Transverse colon (tissue), 4 donors: ENCODE measurements around the gene KRT39. TPM values are rescaled to one million over a fixed set of nuclear protein-coding genes. Genes with fewer than 3 reads are reported as not detected.
A peak's percentile ranks its signal among the peaks of the same experiment; 100 is the strongest.

Source experiments
- DNase-seq: peaks from one replicate; pipeline ENCODE4 v3.0.0-alpha.2; 2019
- H3K27ac ChIP-seq, 4 donors: fragments of 200-600 bp; sonication (generic); 2 replicates each; pipeline ENCODE4 v1.5.1; 2016 to 2018; ENCODE audit warnings: inconsistent platforms in 4 of 4
- H3K27me3 ChIP-seq: fragments of 200-600 bp; sonication (generic); 2 replicates; pipeline ENCODE4 v1.5.1; 2017; ENCODE audit warnings: inconsistent platforms
- H3K36me3 ChIP-seq, 4 donors: fragments of 200-600 bp; sonication (generic); 2 replicates each; pipeline ENCODE4 v1.5.1; 2017 to 2019; ENCODE audit warnings: inconsistent platforms in 4 of 4
- H3K4me1 ChIP-seq, 4 donors: fragments of 200-600 bp; sonication (generic); 2 replicates each; pipeline ENCODE4 v1.5.1; 2017 to 2020; ENCODE audit warnings: inconsistent platforms in 4 of 4
- H3K4me3 ChIP-seq, 4 donors: fragments of 200-600 bp; sonication (generic); 1 replicate in 1 of 4; 2 replicates in 3 of 4; pipeline versions ENCODE4 v1.5.1 to v1.6.1; 2017 to 2019; ENCODE audit warnings: inconsistent platforms in 4 of 4
- H3K9me3 ChIP-seq, 2 donors: fragments of 200-600 bp; sonication (generic); 2 replicates each; pipeline ENCODE4 v1.5.1; 2017 to 2019; ENCODE audit warnings: inconsistent platforms in 2 of 2
- EP300 ChIP-seq: sonication (generic); formaldehyde crosslinking; IDR thresholded peaks from one replicate; pipeline ENCODE4 v1.6.1; 2017; ENCODE audit warnings: antibody characterized with exemption, low read depth
- POLR2A ChIP-seq: fragments of 450-650 bp; IDR thresholded peaks from one replicate; pipeline ENCODE4 v1.6.1; 2016; ENCODE audit warnings: antibody characterized with exemption, mild to moderate bottlenecking, moderate library complexity
- POLR2AphosphoS5 ChIP-seq, 3 donors: sonication (generic); formaldehyde crosslinking; IDR thresholded peaks; one replicate each; pipeline ENCODE4 v1.6.1; 2016; ENCODE audit warnings: antibody characterized with exemption in 3 of 3
- WGBS, 2 donors: methylation state at CpG; one replicate each; pipeline ENCODE4 v1.1.5; 2018; ENCODE audit warnings: low coverage in 1 of 2; 5-methylcytosine and 5-hydroxymethylcytosine counted together
- in situ Hi-C, 4 donors: fragments of 200-750 bp; cut with MboI; loops; one replicate each; pipeline versions ENCODE4 v1.15.0 to v1.15.1; 2017; ENCODE audit warnings: low sequenced_read_pairs in 3 of 4, low pct_ligation_motif_present in 1 of 4, low pct_unique_long_range_greater_than_20kb in 1 of 4
- intact Hi-C: fragments of 100-400 bp; cut with DNase I; formaldehyde crosslinking; loops from one replicate; pipeline ENCODE4 v1.15.1; 2023; ENCODE audit warnings: low total_unique reads
- total RNA-seq, 4 donors: library from RNA; depleted of rRNA; stranded (reverse); fragments of >200 nt; gene quantifications; one replicate each; pipeline ENCODE4 v1.1.0, GENCODE V29; 2016
- TF ChIP-seq, protein P1 (sequence below), 5 experiments: fragments of 200-600 bp in 3 of 5; fragments of 450-650 bp in 2 of 5; sonication (generic) in 3 of 5; IDR thresholded peaks; 1 replicate in 2 of 5; 2 replicates in 3 of 5; pipeline ENCODE4 v1.5.1; 2016 to 2017; ENCODE audit warnings: antibody characterized with exemption in 5 of 5, inconsistent platforms in 3 of 5, mild to moderate bottlenecking in 2 of 5, moderate library complexity in 1 of 5

Gene KRT39
- total RNA-seq, 4 donors from 2014 or later: not detected

DNA sequence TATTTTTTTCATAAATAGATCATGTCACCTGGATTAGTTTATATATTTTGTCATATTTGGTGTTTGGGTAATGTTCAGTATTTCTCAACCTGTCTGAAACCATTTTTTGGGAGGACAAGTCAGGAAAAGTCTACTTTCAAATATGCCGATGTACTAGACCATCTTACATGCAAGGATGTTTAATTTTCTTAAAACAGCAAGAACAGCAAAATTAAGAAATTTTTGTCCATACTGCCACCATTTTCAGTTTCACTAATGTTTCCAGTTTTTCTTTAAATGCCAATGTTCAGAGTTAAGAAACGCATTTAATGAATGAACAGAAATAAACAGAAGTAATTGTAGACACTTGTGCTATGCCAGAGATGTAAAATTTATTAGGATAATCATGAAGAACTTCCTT, 26.3 kb upstream of the KRT39 start:
- in situ Hi-C loops (no loop called here), intact Hi-C loops (no loop called here)
- H3K36me3 ChIP-seq: no peaks in the 10 kb centered on the region
- H3K27ac ChIP-seq: no peak overlapping the region
- H3K9me3 ChIP-seq: no peaks in the 10 kb centered on the region
- no peak overlapping the region for H3K4me3 ChIP-seq
- peaks cover 3% of the 10 kb centered on the region for H3K27me3 ChIP-seq
- WGBS, 2 donors: 82% methylated on average over 2 of the region's 2 CpGs
- H3K4me1 ChIP-seq: peaks cover 0 to 4% (median 0%) of the 10 kb centered on the region in 4 donors
- DNase-seq: no peak
- TF ChIP-seq EP300 (no peak), POLR2A (no peak), POLR2AphosphoS5 (IDR thresholded peaks at IDR 0.05) (no peak)
- TF ChIP-seq, protein P1, sequence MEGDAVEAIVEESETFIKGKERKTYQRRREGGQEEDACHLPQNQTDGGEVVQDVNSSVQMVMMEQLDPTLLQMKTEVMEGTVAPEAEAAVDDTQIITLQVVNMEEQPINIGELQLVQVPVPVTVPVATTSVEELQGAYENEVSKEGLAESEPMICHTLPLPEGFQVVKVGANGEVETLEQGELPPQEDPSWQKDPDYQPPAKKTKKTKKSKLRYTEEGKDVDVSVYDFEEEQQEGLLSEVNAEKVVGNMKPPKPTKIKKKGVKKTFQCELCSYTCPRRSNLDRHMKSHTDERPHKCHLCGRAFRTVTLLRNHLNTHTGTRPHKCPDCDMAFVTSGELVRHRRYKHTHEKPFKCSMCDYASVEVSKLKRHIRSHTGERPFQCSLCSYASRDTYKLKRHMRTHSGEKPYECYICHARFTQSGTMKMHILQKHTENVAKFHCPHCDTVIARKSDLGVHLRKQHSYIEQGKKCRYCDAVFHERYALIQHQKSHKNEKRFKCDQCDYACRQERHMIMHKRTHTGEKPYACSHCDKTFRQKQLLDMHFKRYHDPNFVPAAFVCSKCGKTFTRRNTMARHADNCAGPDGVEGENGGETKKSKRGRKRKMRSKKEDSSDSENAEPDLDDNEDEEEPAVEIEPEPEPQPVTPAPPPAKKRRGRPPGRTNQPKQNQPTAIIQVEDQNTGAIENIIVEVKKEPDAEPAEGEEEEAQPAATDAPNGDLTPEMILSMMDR (IDR thresholded peaks at IDR 0.05): no peak

DNA sequence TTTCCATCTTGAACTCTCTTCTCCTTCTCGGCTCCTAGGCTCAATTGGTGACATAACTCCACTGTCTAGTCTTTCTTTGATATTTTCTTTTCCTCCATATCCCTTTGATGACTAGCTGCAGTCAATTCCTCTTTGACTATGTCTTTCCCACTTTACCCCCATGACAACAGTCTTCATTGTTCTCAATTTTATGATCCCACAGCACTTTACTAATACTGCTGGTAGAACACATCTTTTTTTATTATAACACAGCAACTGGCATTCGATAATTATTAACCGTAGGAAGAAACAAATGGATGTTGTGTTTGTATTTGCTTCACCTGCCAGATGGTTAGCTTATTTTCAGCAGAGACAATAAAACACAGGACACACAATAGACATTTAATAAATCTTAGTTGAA, 25.9 kb upstream of the KRT39 start:
- H3K27me3 ChIP-seq: peaks cover 3% of the 10 kb centered on the region
- WGBS, 2 donors: 53% methylated on average over 2 to 3 of the region's 3 CpGs
- H3K4me3 ChIP-seq: no peak overlapping the region
- H3K4me1 ChIP-seq: peaks cover 0 to 4% (median 0%) of the 10 kb centered on the region in 4 donors
- H3K27ac ChIP-seq: peak overlapping the region in 1 of 4 donors; percentile 33
- no peak for DNase-seq
- H3K9me3 ChIP-seq: no peaks in the 10 kb centered on the region
- TF ChIP-seq POLR2AphosphoS5 (IDR thresholded peaks at IDR 0.05) (no peak), POLR2A (no peak), EP300 (no peak)
- TF ChIP-seq, protein P1 (IDR thresholded peaks at IDR 0.05): no peak
- H3K36me3 ChIP-seq: no peaks in the 10 kb centered on the region
- intact Hi-C loops: no loop called here
- in situ Hi-C loops: no loop called here

DNA sequence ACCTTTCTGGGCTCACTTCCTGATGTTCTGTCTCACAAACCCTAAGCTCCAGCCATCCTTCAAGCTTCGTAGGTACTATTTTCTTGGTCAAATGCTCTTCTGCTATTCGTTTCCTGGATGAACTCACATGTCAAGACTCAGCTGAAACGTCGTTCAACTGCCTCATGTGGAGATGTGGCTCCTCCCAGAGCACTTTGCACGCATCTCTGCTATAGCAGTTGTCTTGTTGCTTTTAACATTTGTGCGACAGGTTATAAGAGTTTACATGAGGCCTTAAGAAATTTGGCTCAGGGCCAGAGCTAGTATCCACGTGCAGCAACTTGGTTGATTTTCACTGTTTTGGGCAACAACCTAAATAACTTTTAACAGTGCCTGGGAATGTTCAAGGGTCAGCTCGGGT, 20.2 kb upstream of the KRT39 start:
- in situ Hi-C loops (no loop called here), intact Hi-C loops (no loop called here)
- Histone ChIP-seq H3K36me3 (no peaks in the 10 kb centered on the region), H3K4me3 (no peak overlapping the region), H3K27me3 (peaks cover 3% of the 10 kb centered on the region), H3K27ac (no peak overlapping the region), H3K9me3 (no peaks in the 10 kb centered on the region), H3K4me1 (no peaks in the 10 kb centered on the region)
- WGBS, 2 donors: 64 to 86% methylated on average over 1 to 8 of the region's 8 CpGs
- TF ChIP-seq POLR2A (no peak), POLR2AphosphoS5 (IDR thresholded peaks at IDR 0.05) (no peak), EP300 (no peak)
- TF ChIP-seq, protein P1 (IDR thresholded peaks at IDR 0.05): no peak
- DNase-seq: no peak

DNA sequence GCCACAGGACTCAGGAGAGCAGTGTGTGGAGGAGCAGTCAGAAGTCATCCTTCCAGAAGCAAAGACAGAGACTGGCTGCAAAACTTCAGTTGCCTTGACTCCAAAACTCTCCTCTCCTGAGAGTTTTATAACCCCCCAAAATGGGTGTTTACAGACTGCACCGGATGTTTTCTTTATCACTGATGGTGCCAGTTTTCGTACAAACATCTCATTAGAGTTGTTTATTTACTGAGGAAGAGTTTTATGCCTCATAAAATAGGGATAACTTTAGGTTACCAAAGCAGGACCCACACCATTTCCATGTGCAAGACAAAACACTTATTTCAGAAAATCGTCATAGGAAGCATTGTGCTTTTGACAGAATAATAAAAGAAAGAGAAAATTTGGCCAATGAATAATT, 17.5 kb upstream of the KRT39 start, which contains the start of gene KRT40:
Gene KRT40 (minus strand): TSS at position 101 of the 400 bp plus-strand sequence. CDS start 53 bp downstream, at position 48.
- in situ Hi-C loops (no loop called here), intact Hi-C loops (no loop called here)

More for the DNA sequence above, 17.5 kb upstream of the KRT39 start, which contains the start of gene KRT40:
- DNase-seq: no peak
- Histone ChIP-seq H3K4me1 (no peaks in the 10 kb centered on the region), H3K9me3 (no peaks in the 10 kb centered on the region), H3K36me3 (no peaks in the 10 kb centered on the region), H3K4me3 (no peak within 1 kb of the TSS), H3K27ac (no peak within 1 kb of the TSS), H3K27me3 (no peaks in the 10 kb centered on the region)
- 38% methylated on average over 3 of the region's 3 CpGs for WGBS, 2 donors
- TF ChIP-seq, protein P1 (IDR thresholded peaks at IDR 0.05): no peak
- TF ChIP-seq POLR2AphosphoS5 (IDR thresholded peaks at IDR 0.05) (no peak), POLR2A (no peak), EP300 (no peak)
